Erythroblast (primary cell): ENCODE results near the gene PLCB3.

ENCODE experiments used
- GATA1 ChIP-seq: IDR thresholded peaks from 2 replicates; pipeline ENCODE4 v1.6.1; 2011; ENCODE audit warnings: low read depth, mild to moderate bottlenecking, control low read depth, low read length, moderate library complexity
- POLR2A ChIP-seq: IDR thresholded peaks from 2 replicates; pipeline ENCODE4 v1.6.1; 2011; ENCODE audit warnings: mild to moderate bottlenecking, low read length

GRCh38 chr11:64268893-64269539 is 17.7 kb downstream of the PLCB3 start:
- TF ChIP-seq POLR2A (peak; percentile 33), GATA1 (no peak)
